ENCODE data around the gene RASGEF1C. TPM values are rescaled to one million over a fixed set of nuclear protein-coding genes. Genes with fewer than 3 reads are reported as not detected.

The RASGEF1C gene
- total RNA-seq, 1 donor from 2014 or later: not detected

DNA sequence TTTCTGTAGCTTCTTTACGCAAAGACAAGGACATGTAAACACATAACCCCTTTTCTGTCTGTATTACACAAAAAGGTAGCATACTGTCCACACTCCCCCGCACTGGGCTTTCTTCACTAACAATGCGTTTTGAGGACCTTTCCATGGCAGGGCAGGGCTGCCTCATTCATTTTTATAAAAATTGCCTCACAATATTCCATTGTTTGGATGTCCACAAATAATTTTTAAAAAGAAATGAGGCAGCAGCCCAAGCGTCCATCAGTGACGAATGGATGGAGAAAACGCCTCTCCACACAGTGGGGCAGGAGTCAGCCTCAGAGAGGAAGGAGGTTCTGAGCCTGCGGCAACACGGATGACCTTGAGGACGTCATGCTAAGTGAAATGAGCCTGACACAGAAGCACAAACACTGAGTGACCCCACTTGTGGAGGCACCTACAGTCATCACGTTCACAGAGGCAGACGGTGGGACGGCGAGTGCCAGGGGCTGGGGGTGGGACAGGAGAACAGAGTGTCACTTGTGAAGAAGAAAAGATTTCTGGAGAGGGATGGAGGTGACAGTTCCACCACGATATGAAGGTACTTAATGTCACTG, 67.8 kb downstream of the RASGEF1C start:
- H3K36me3 Mint-ChIP-seq (ENCODE audit: low read depth): peaks cover 4% of the 10 kb centered on the region
- no peak overlapping the region for H3K4me3 Mint-ChIP-seq (ENCODE audit: unreplicated experiment)
- no peak for TF ChIP-seq CTCF (IDR thresholded peaks at IDR 0.05)
- peaks cover 4% of the 10 kb centered on the region for H3K9me3 Mint-ChIP-seq (ENCODE audit: low read depth)
- H3K4me1 Mint-ChIP-seq (ENCODE audit: low read depth): no peaks in the 10 kb centered on the region
- DNase-seq (ENCODE audit: low spot score): no peak
- no peak overlapping the region for H3K27ac Mint-ChIP-seq (ENCODE audit: unreplicated experiment)
- H3K27me3 Mint-ChIP-seq (ENCODE audit: low read depth): peaks cover 39% of the 10 kb centered on the region

- Mint-ChIP-seq H3K4me1 (ENCODE audit: low read depth) (no peaks in the 10 kb centered on the region), H3K36me3 (ENCODE audit: low read depth) (peaks cover 4% of the 10 kb centered on the region), H3K27ac (ENCODE audit: unreplicated experiment) (no peak overlapping the region), H3K9me3 (ENCODE audit: low read depth) (no peaks in the 10 kb centered on the region), H3K27me3 (ENCODE audit: low read depth) (peaks cover 35% of the 10 kb centered on the region), H3K4me3 (ENCODE audit: unreplicated experiment) (no peak overlapping the region)
- TF ChIP-seq CTCF (IDR thresholded peaks at IDR 0.05): no peak
- DNase-seq (ENCODE audit: low spot score): no peak
These were observed 68.4 kb downstream of the RASGEF1C start for GRCh38 chr5:180140571-180140970.

DNA sequence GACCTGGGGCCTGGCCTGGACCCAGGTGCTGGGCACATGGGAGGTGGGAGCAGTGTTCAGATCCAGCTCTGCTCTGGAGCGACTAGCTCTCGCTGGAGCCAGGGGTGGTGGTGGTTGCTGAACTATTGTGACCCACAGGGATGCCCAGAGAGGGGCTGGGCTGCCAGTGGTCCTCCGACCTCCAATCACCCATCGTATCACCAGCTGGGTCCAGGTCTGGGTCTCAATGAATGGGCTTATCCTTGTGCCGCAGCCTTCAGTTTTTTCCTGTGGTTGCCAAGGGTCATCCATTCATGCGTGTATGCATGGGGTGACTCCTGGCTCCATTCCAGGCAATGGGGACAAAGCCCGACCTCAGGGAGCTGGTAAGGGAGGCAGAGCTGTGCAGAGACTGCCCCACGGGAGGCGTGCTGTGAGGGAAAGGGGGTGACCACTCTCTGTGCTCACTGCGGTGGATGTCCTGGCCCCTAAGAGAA, 68.9 kb downstream of the RASGEF1C start:
- Mint-ChIP-seq H3K4me3 (ENCODE audit: unreplicated experiment) (no peak overlapping the region), H3K27me3 (ENCODE audit: low read depth) (peaks cover 35% of the 10 kb centered on the region), H3K4me1 (ENCODE audit: low read depth) (peaks cover 4% of the 10 kb centered on the region), H3K9me3 (ENCODE audit: low read depth) (no peaks in the 10 kb centered on the region), H3K36me3 (ENCODE audit: low read depth) (peaks cover 4% of the 10 kb centered on the region), H3K27ac (ENCODE audit: unreplicated experiment) (no peak overlapping the region)
- no peak for DNase-seq (ENCODE audit: low spot score)
- no peak for TF ChIP-seq CTCF (IDR thresholded peaks at IDR 0.05)

GRCh38 chr5:180139731-180140055, 69.3 kb downstream of the RASGEF1C start:
- DNase-seq (ENCODE audit: low spot score): no peak
- TF ChIP-seq CTCF (IDR thresholded peaks at IDR 0.05): no peak
- no peaks in the 10 kb centered on the region for H3K9me3 Mint-ChIP-seq (ENCODE audit: low read depth)
- peaks cover 3% of the 10 kb centered on the region for H3K36me3 Mint-ChIP-seq (ENCODE audit: low read depth)
- H3K27me3 Mint-ChIP-seq (ENCODE audit: low read depth): peaks cover 33% of the 10 kb centered on the region
- H3K4me1 Mint-ChIP-seq (ENCODE audit: low read depth): peaks cover 9% of the 10 kb centered on the region
- H3K27ac Mint-ChIP-seq (ENCODE audit: unreplicated experiment): no peak overlapping the region
- H3K4me3 Mint-ChIP-seq (ENCODE audit: unreplicated experiment): no peak overlapping the region

DNA sequence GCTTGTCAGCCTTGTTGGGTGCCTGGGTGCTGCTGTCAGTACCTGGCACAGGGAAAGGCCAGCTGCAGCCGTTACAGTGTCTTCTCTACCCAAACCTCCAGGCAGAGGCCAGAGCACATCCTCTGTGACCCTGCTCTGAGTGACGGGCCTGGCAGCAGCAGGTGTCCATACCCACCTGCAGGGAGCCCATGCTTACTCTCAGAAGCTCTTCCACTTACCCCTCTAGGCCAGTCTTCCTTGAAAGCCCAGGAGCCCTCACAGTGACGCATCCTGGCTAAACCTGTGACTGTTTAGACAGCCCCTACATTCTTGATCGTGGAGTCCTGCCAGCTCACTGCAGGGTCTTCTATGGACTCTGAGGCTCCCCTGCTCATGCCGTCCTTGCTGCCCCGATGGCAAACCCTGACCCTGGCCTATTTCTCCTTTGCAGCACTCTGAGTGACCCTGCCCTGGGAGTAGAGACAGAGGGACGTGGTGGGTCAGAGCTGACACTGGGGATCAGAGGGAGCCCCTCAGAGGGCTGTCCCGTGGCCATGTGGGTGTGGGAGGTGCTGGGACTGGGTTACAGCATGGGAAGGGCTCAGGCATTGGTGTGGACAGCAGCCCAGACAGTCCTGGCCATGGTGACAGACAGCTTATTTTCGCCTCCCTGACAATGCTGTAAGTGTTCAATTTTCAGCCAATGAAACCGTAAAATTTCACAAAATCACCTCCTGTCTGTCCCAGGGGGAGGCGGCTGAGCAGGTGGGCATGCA, 69.9 kb downstream of the RASGEF1C start:
- H3K27me3 Mint-ChIP-seq (ENCODE audit: low read depth): peaks cover 32% of the 10 kb centered on the region
- peaks cover 9% of the 10 kb centered on the region for H3K4me1 Mint-ChIP-seq (ENCODE audit: low read depth)
- DNase-seq (ENCODE audit: low spot score): no peak
- no peak overlapping the region for H3K4me3 Mint-ChIP-seq (ENCODE audit: unreplicated experiment)
- TF ChIP-seq CTCF (IDR thresholded peaks at IDR 0.05): no peak
- peaks cover 2% of the 10 kb centered on the region for H3K36me3 Mint-ChIP-seq (ENCODE audit: low read depth)
- no peak overlapping the region for H3K27ac Mint-ChIP-seq (ENCODE audit: unreplicated experiment)
- no peaks in the 10 kb centered on the region for H3K9me3 Mint-ChIP-seq (ENCODE audit: low read depth)
